ENCODE results near the gene TRIM47.

DNA sequence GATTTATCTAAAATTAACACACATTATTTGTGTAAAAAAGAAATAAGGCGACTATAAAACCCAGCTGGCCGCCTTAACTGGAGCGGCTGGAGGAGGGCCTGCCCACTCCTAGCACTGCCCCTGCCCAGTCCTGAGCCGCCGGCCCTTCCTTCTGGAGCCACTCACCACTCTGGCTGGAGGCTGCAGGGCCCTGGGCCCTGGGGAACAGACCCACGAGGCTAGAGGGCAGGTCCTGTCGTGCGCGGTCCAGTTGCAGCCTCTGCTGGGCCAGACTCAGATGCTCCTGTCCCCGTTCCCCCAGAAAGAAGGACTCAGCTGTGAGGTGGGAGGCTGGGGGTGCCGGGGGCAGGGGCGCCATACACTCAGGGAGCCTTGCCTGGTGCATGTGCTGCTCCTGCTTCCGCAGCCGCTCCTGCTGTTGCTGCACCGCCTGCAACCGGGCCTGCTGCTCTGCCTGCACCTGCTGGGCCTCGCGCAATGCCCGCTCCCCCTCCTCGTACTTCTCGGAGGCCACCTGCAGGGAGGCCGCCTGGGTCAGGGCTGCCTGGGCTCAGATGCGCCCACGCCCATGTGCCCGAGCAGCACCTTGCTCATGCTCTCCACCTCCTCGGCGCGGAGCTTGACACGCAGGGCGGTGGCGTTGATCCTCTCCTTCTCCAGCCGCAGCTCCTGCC lies 35.3 kb upstream of the TRIM47 start:
- TF ChIP-seq CTCF (conservative IDR thresholded peaks at IDR 0.05; ENCODE audit: low read depth in 2 of 2) (no peak), EZH2 (IDR thresholded peaks at IDR 0.05; ENCODE audit: low read depth, unreplicated experiment) (no peak), EZH2phosphoT487 (IDR thresholded peaks at IDR 0.05; ENCODE audit: unreplicated experiment) (no peak), POLR2AphosphoS5 (IDR thresholded peaks at IDR 0.05; ENCODE audit: low read depth) (no peak), STAT1 (IDR thresholded peaks at IDR 0.05; ENCODE audit: unreplicated experiment) (no peak), JUNB (IDR thresholded peaks at IDR 0.05; ENCODE audit: unreplicated experiment) (no peak), NANOG (IDR thresholded peaks at IDR 0.05; ENCODE audit: borderline replicate concordance) (no peak), ZNF331 (CRISPR knock-in tag; IDR thresholded peaks at IDR 0.05; ENCODE audit: low read depth) (no peak), CREB1 (CRISPR knock-in tag; IDR thresholded peaks at IDR 0.05; ENCODE audit: low read depth) (no peak)
- TF ChIP-seq, protein P1, sequence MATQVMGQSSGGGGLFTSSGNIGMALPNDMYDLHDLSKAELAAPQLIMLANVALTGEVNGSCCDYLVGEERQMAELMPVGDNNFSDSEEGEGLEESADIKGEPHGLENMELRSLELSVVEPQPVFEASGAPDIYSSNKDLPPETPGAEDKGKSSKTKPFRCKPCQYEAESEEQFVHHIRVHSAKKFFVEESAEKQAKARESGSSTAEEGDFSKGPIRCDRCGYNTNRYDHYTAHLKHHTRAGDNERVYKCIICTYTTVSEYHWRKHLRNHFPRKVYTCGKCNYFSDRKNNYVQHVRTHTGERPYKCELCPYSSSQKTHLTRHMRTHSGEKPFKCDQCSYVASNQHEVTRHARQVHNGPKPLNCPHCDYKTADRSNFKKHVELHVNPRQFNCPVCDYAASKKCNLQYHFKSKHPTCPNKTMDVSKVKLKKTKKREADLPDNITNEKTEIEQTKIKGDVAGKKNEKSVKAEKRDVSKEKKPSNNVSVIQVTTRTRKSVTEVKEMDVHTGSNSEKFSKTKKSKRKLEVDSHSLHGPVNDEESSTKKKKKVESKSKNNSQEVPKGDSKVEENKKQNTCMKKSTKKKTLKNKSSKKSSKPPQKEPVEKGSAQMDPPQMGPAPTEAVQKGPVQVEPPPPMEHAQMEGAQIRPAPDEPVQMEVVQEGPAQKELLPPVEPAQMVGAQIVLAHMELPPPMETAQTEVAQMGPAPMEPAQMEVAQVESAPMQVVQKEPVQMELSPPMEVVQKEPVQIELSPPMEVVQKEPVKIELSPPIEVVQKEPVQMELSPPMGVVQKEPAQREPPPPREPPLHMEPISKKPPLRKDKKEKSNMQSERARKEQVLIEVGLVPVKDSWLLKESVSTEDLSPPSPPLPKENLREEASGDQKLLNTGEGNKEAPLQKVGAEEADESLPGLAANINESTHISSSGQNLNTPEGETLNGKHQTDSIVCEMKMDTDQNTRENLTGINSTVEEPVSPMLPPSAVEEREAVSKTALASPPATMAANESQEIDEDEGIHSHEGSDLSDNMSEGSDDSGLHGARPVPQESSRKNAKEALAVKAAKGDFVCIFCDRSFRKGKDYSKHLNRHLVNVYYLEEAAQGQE (IDR thresholded peaks at IDR 0.05; ENCODE audit: unreplicated experiment) = no peak

Data from GM23338 (cell line).